Activated T-helper 1 cell treated with Interleukin-2 at 50 U/mL for 16 hours (primary cell): ENCODE data around the gene UNC93B1.

Experiments
- DNase-seq: peaks from one replicate; pipeline ENCODE4 v3.0.0-alpha.2; 2020; ENCODE audit warnings: low read depth

Gene UNC93B1

DNA sequence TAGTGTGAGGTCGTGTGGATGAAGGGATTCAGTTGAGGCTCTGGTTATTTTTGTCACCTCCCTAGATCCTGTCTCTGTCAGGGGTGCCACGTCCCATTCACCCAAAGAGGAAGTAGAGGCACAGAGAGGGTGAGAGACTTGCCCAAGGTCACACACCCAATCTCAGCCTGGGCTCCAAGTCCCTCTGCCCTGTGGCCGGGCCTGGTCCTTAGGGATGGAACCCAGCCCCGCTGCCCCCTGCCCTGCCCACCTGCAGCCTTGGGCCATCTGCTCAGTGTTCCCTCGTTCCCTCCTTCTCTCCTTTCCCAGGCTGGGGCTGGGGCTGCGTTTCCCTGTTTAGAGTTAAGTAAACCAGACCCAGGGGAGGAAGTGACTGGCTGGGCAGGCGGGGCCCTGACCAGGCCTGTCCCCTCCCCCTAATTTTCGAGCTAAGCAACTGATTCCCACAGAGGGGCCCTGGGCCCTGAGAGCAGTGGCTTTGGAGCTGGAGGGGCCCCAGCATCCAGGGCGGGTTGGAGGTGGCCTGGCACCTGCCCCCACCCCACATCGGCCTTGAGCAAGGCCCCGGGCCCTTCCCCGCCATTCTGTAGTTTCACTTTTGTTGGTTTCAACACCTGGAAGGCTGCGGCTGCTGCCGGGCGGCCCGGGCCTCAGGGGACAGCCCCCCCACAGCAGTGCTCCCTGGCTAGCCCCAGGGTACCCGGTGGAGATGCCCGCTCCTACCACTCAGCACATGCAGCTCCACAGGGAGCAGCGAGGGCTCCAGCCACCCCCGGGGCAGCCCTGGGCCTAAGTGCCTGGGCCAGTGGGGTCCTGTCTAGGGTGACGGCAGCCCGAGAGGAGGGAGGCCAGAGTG lies 36.4 kb upstream of the UNC93B1 start:
- peak; percentile 15 for DNase-seq

DNA sequence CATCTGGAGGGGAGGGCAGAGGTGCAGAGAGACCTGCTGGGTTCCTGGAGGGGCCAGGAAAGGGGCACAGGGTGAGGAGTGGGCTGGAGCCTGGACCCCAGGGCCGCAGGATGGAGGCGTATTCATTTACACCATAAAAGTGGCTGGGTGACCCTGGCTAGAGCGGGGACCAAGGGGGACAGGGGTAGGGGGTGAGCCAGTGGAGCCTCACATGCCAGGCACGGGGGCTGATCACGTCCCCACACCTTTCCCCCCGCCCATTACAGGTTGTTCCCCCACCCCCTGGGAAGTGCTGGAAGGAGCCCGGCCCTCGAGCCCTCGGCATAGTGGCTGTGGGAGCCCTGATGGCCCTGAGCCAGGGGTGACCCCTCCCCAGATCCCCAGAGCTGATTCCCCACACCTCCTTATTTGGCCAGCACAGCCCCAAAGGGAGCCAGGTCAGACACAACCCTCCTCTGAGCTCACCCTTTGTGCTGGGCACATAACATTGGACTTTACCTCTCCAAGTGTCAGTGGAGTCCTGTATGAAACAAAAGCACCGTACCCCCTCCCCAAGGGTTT lies 35.7 kb upstream of the UNC93B1 start:
- DNase-seq, result no peak

GRCh38 chr11:68038718-68039525 lies 35.0 kb upstream of the UNC93B1 start, which contains the start of gene TCIRG1:
Gene TCIRG1, plus strand, starts transcription at chr11:68039025. Its CDS starts 2,247 bp downstream, at chr11:68041272.
- DNase-seq, result peak; percentile 42

DNA sequence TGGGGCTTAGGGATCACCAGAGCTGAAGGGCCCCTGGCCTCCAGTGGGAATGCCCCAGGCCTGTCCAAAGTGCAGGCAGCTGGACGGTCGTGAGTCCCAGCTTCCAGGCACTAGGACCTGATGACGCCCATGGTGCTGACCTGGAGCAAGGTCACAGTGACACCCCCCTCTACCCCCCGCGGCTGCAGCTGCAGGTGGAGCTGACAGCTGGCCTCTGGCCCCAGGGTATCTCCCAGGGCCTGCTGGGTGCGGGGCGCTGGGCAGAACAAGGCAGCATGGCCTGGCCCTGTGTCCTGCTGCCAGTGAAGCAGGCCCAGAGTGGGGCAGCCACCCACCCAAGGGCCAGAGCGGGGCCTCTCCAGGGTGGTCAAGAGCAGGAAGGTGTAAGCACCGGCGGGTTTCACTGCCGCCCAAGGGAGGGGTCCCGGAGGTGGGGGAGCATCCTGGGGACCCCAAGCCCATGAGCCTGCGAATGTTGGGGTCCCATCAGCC lies 34.4 kb upstream of the UNC93B1 start:
- DNase-seq, result no peak

DNA sequence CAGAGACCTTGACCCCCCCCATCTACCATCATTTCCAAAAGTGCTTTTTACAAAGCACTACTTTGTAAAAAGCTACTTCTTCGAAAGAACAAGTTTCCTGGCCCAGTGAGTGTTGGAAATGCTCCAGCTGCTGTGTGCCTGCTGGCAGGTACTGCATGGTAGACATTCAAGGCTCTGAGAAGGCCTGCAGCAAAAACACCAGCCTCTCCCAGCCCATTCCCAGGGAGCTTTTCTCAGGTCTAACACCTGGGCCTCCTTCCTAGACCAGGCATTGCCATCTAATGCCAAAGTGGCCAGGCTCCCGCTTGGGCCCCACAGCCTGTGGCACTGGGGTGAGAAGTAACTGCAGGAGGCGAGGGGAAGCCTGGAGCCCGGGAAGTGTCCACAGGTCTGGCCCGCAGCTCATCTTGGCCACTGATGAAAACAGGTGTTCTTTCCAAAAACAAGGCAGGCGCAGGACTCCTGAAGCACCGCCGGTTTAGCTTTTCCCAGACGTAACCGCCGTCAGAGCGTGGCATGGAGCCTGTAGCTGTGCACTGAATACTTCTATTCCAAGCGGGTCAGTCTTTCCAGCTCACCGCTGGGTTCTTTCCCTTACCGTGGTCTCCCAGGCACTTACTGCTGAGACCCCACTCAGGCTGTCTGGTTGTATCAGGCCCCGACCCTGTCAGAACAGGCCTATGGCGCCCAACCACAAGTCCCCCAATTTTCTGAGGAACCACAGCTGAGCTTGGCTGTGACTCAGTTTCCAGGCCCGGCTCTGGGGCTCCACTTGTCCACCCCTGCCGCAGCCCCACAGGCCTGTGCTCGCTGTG lies 33.7 kb upstream of the UNC93B1 start:
- no peak for DNase-seq

DNA sequence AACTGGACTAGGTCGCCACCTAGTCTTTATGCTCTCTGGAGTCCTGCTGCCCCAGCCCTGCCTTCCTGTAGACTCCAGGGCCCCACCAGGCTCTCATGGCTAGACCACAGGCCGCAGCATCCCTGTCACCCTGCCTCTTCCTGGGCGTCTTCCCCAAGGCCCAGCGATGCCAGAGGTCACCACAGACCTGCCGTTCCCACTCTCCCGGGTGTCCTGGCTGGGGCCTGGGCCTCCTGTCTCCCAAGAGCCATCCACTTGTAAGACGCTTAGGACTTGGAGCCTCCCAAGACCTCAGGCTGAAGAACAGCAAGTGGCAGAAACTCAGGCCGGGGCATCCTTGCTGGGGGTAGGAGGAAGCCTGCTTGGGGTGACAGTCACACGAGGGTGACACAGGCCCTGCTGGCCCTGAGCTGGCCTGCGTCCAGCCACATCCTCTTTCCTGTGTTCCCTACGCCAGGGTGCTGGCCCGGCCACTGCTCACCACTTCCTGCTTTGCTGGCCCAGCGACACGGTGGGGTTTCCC lies 32.9 kb upstream of the UNC93B1 start:
- DNase-seq, result no peak

- no peak for DNase-seq
These were observed 32.3 kb upstream of the UNC93B1 start for GRCh38 chr11:68036141-68036716.

- no peak for DNase-seq
These were observed 31.5 kb upstream of the UNC93B1 start for GRCh38 chr11:68035266-68035876.

DNA sequence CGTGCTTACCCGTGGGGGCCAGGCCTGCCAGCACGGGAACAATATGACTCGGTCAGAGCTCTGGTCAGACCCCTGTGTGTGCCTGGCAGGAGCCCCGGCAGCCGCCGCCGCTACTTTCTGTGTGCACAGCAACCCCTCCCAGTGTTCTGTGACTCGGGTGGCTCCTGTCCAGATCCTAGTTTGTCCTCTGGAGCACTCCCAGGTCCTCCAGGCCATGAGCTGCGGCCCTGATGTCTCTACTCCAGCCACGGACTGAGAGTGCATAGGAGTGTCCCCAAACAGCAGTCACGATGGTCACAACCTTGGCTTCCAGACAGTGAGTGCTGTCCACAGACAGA lies 29.8 kb upstream of the UNC93B1 start:
- no peak for DNase-seq

DNA sequence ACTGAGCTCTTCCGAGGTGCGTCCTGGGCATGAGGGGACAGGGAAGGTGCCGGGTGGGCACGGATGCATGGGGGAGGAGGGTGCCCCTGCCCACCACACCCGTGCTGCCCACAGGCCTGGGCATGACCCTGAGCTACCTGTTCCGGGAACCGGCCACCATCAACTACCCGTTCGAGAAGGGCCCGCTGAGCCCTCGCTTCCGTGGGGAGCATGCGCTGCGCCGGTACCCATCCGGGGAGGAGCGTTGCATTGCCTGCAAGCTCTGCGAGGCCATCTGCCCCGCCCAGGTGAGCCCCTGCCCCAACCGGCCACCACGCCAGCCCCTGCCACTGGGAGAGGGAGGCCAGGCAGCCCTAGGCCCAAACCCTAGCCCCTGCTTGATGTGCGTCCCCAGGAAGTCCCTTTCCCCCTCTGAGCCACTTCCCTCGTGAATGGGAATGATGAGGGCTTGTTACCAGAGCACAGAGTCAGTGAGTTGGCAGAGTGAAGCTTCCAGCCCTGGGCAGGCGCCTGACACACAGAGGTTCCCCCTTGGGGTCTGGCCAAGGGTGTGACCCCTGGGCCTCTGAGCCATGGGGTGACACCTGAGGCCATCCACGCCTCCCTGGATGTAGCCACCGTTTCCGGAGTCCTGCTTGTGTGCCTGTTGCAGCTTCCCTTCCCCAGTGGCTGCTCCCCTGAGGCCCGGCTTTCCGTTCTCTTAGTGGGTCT lies 29.3 kb upstream of the UNC93B1 start:
- no peak for DNase-seq

DNA sequence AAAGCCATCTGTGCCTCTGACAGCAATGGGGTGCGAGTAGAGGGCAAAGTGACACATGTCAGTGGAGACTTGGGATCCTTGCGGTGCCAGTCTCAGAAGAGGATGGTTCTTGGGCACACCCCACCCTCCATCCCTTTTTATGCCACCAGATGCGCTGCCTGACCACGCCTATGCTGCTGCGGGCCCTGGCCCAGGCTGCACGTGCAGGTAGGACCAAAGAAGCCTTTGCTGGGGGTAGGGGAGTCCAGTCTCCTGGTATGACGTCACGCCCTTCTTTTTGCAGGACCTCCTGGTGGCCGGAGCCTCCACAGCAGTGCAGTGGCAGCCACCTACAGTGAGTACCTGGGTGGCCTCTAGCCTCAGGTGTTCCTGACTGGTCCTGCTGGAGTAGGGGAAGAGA lies 28.1 kb upstream of the UNC93B1 start:
- no peak for DNase-seq

DNA sequence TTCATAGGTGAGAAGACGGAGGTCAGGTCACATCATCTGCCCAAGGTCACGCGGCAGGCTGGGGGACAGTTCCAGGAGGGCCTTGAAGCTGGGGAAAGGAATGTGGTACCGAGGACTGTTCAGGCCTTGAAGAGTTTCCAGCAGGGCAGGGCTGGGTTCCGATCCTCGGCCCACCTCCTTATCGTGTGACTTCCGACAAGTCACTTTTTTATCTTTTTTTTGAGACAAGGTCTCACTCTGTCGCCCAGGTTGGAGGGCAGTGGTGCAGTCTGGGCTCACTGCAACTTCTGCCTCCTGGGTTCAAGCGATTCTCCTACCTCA lies 27.2 kb upstream of the UNC93B1 start:
- peak; percentile 3 for DNase-seq

DNA sequence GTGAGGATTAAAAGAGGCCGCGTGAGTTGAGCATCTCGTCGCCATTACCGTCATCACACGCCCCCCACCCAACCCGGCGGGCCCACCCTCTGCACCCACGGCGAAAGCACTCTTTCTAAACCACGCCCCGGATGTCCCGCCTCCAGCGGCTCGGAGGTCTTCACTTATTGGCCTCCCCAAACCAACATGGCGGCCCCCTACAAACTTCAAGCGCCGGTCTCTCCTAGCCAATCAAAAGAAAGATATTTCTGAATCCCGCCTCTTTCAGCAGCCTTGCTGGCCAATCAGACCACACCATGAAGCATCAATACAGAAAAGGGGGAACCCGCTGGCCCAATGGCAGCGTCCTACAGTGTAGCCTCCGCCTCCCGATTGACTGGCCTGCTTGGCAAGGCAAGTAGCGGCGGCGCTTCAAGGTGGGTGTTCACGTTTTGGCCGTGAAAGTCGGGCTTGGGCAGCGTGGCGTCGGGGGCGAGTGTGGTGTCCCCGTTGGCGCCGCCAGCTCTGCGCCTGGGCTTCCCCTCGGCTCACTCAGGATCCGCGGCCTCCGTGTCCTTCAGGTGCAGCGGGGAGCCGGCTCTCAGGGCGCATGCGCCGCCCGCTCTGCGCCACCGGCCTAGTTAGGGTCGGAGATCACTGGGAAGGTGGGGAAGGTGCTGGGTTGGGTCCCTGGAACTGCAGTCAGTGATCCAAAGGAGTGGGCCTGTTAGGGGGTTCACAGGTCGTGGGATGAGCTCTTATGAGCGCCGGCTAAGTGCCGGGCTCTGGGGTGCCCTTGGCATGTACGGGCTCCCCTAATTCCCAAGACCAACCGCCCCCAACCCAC lies 26.6 kb upstream of the UNC93B1 start, which contains the start of gene NDUFS8:
TSS of gene NDUFS8 (plus strand) at position 364 of the 826 bp plus-strand sequence. CDS start 1,471 bp downstream, outside the sequence.
- peak; percentile 92 for DNase-seq

DNA sequence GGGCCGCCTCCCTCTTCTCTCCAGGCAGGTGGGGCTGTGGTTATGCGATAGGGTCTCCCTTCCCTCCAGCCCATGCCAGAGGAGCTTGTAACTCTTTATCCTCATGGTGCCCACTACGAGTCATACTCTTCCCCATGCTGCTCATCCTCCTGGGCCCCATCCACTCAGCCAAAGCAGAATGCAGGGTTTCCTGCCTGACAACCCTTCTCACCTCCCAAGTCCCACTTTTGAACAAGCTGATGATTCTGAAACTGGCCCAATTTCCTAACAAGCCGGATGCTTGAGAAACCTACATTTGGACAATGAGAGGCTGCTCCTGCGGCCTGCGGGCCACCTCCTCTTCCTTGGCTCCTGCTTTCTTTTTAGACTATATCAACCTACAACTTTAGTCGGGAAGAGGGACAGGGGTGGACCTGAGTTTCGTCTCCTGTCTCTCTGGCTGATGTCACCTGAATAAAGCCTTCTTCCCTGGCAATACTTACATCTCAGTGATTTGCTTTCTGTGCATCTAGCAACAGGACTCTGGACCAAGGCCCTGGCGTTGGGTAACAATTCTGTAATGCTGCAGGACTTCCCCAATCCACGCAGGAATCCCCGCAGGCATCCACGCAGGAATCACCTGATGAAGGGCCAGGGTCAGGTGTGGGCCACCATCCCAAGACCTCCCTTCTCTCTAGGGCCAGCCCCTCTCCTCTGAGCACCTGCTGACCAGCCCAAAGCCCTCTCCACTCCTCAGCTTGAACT lies 25.1 kb upstream of the UNC93B1 start:
- no peak for DNase-seq

- DNase-seq, result no peak
These were observed 23.8 kb upstream of the UNC93B1 start for GRCh38 chr11:68027667-68028066.

GRCh38 chr11:68026391-68027105 lies 22.7 kb upstream of the UNC93B1 start:
- no peak for DNase-seq

DNA sequence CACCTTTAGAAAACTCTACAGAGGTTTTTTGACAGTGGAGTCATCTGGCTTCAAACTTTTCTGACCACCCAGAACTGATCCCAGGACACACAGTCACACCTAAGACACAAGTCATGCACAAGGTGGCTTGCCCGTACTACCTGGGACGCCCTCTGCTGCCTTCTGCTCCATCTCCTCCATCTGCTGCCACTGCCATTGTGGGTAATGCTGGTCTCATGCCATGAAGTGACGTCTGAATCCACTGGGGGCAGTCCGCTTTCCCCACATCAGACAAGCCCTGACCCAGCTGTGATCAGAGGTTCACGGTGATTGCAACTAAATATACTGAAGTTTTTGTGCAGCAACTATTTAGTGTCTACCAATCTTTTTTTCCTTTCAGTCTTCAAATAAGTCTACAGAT lies 21.1 kb upstream of the UNC93B1 start:
- DNase-seq, result no peak

DNA sequence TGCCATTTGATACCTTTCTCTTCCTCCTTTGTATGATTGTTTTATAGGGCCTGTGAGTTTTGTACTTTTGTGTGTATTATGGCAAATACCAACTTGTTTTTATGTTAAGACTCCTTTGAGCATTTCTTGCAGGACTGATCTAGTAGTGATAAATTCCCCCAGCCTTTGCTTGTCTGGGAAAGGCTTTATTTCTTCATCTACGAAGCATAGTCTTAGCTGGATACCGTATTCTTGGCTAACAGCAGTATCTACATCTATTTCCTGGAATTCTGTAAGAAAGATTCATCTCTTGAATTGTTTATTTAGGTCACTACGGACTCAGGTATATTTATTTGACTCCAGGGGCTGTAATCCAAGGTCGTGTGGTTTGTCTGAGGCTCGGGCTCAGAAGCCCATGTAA lies 20.6 kb upstream of the UNC93B1 start:
- DNase-seq, result no peak
